Neuronal stem cell (in vitro differentiated cells): ENCODE measurements around the gene KIAA2012.

Experiments
- DNase-seq: peaks from one replicate; pipeline ENCODE4 v3.0.0-alpha.2; 2013; ENCODE audit warnings: low spot score
- H2AFZ ChIP-seq: one replicate; pipeline ENCODE4 v1.6.1; 2013; ENCODE audit warnings: mild to moderate bottlenecking, low read length, inconsistent platforms
- H2AK5ac ChIP-seq: 2 replicates; pipeline ENCODE4 v1.6.1; 2013; ENCODE audit warnings: low read depth, mild to moderate bottlenecking, inconsistent platforms, low read length, moderate library complexity, mixed read lengths
- H2BK120ac ChIP-seq: 2 replicates; pipeline ENCODE4 v1.6.1; 2013; ENCODE audit warnings: low read depth, mild to moderate bottlenecking, inconsistent platforms, low read length, moderate library complexity, mixed read lengths
- H2BK12ac ChIP-seq: one replicate; pipeline ENCODE4 v1.6.1; 2013; ENCODE audit warnings: low read length, inconsistent platforms
- H2BK15ac ChIP-seq: 2 replicates; pipeline ENCODE4 v1.6.1; 2013; ENCODE audit warnings: mild to moderate bottlenecking, low read length, inconsistent platforms, mixed read lengths
- H2BK5ac ChIP-seq: one replicate; pipeline ENCODE4 v1.6.1; 2013; ENCODE audit warnings: inconsistent platforms, mild to moderate bottlenecking, low read length, moderate library complexity
- H3K14ac ChIP-seq: one replicate; pipeline ENCODE4 v1.6.1; 2013; ENCODE audit warnings: low read length, inconsistent platforms
- H3K18ac ChIP-seq: 2 replicates; pipeline ENCODE4 v1.6.1; 2013; ENCODE audit warnings: low read length, inconsistent platforms
- H3K23ac ChIP-seq: 2 replicates; pipeline ENCODE4 v1.6.1; 2013; ENCODE audit warnings: low read depth, mild to moderate bottlenecking, mixed read lengths, low read length, inconsistent platforms; ENCODE audit not compliant: poor library complexity
- H3K27ac ChIP-seq: replicated peaks from 3 replicates; pipeline ENCODE4 v1.5.1; 2013; ENCODE audit warnings: low read length, inconsistent platforms
- H3K27me3 ChIP-seq, 3 experiments: 2 replicates each; pipeline ENCODE4 v1.6.1; 2013; ENCODE audit warnings: low read length in 3 of 3, mild to moderate bottlenecking in 2 of 3, inconsistent platforms in 1 of 3, low read depth in 1 of 3, mixed read lengths in 1 of 3, moderate library complexity in 1 of 3; ENCODE audit not compliant: control insufficient read depth in 3 of 3, insufficient read depth in 3 of 3
- H3K36me3 ChIP-seq, 2 donors: replicated peaks in 1 of 2; 2 replicates each; pipeline ENCODE4 v1.6.1; 2013; ENCODE audit warnings: low read length in 2 of 2; ENCODE audit not compliant: control insufficient read depth in 2 of 2, insufficient read depth in 2 of 2
- H3K4ac ChIP-seq: 2 replicates; pipeline ENCODE4 v1.6.1; 2013; ENCODE audit warnings: inconsistent platforms, mild to moderate bottlenecking, low read length, moderate library complexity
- H3K4me1 ChIP-seq, 2 donors: 1 replicate in 1 of 2; 2 replicates in 1 of 2; pipeline ENCODE4 v1.6.1; 2013; ENCODE audit warnings: low read length in 2 of 2, low read depth in 1 of 2; ENCODE audit not compliant: control insufficient read depth in 2 of 2, insufficient read depth in 1 of 2
- H3K4me2 ChIP-seq: one replicate; pipeline ENCODE4 v1.6.1; 2013; ENCODE audit warnings: mild to moderate bottlenecking, low read length, inconsistent platforms; ENCODE audit not compliant: insufficient read depth, poor library complexity, severe bottlenecking
- H3K4me3 ChIP-seq, 2 donors: 2 replicates each; pipeline ENCODE4 v1.5.1; 2013; ENCODE audit warnings: low read length in 2 of 2, mild to moderate bottlenecking in 2 of 2, inconsistent platforms in 1 of 2, moderate library complexity in 1 of 2
- H3K79me1 ChIP-seq: one replicate; pipeline ENCODE4 v1.6.1; 2013; ENCODE audit warnings: low read depth, mild to moderate bottlenecking, inconsistent platforms, low read length, moderate library complexity
- H3K9ac ChIP-seq: one replicate; pipeline ENCODE4 v1.6.1; 2013; ENCODE audit warnings: mild to moderate bottlenecking, low read depth, low read length, inconsistent platforms; ENCODE audit not compliant: poor library complexity
- H3K9me3 ChIP-seq, 2 donors: replicated peaks in 1 of 2; 2 replicates each; pipeline versions ENCODE3 to v1.6.1; 2013; ENCODE audit warnings: low read length in 2 of 2, mild to moderate bottlenecking in 2 of 2, inconsistent platforms in 1 of 2, low read depth in 1 of 2, mixed read lengths in 1 of 2, moderate library complexity in 1 of 2; ENCODE audit not compliant: control insufficient read depth in 2 of 2, insufficient read depth in 1 of 2
- H4K8ac ChIP-seq: one replicate; pipeline ENCODE4 v1.6.1; 2013; ENCODE audit warnings: low read depth, mild to moderate bottlenecking, inconsistent platforms, low read length, moderate library complexity
- H4K91ac ChIP-seq: one replicate; pipeline ENCODE4 v1.6.1; 2013; ENCODE audit warnings: low read length, low read depth, mild to moderate bottlenecking, inconsistent platforms; ENCODE audit not compliant: poor library complexity
- WGBS, 2 donors: extraction: QIAGEN DNeasy Blood & Tissue Kit; methylation state at CpG; one replicate each; pipeline ENCODE4 v1.1.7; 2013; ENCODE audit warnings: missing lambda C conversion rate in 2 of 2, mixed read lengths in 1 of 2; ENCODE audit not compliant: insufficient read length in 2 of 2, insufficient replicate concordance in 1 of 2; ENCODE audit errors: extremely low coverage in 2 of 2; 5-methylcytosine and 5-hydroxymethylcytosine counted together

Gene KIAA2012

DNA sequence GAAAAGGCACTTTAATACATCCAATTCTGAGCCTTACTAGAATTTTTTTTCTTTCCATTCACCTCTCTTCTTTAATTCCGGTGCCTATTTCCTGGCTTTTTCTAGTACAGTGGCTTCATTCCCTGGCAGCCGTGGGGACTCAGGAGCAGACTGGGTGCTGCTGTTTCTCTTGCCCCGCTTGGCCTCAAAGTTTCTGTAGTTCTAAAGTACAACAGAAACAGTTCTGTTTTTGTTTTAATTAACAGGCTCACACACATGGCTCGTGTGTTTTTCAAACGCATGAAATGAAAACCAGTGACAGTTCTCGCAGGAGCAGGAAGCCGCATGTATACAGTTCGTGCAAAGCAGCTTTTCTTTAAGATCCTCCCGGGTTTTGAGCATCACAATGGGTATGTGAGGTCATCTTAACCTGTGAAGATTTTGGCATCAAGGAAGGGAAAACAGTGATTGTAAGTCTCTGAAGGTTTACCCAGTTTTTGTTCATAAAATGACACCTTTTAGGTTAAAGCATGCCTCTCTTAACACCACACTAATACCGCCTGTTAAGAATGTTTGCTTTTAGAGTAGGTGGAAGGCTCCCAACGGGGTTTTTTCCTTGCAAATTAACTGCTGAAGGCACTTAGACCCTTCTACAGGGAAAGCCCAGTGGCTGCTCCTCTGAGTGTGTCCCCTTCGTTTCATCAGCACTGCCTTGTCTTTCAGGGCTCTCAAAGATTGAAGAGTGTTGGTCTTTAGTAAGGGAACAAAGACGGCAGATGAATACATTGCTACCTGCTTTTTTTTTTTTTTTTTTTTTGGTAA is 33.6 kb upstream of the KIAA2012 start:
- no CpG with 5 or more reads among the region's 13 CpGs for WGBS, 2 donors
- no peak overlapping the region for H3K4me3 ChIP-seq

DNA sequence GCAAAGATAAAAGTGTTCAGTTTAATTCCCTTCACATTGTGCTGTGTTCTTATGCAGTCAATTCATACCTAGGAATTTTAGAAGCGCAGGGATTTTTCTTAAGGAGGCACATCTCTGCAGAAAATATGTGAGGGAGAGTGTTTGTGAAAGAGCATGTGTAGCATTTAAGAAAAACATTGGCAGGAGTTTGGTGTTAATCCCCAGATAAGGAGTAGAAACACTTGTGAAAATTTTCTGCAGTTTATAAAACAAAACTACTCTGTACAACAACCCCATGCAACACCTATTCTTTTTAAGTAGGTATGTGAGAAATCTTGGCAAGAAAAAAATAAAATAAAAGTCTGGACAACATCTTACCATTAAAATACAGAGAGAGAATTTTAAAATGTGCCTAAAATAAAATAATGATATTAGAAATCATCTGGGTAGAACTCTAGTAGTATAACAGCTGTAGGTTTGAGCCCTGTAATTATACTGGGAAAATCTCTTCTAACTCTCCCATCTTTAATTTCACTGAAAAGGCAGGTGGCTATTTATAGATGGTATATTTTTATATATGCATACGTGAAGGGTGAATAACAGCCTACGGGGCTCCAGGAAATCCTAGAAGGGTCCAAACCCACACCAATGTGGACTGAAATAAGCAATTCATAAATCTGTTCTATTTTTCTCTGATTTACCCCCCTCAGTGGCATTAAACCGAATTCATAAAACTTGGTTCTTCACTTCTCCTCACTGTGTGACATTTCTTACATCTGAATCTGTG is 32.8 kb upstream of the KIAA2012 start:
- H4K91ac ChIP-seq = no peak overlapping the region
- no peak overlapping the region for H2BK15ac ChIP-seq
- peaks cover 0 to 33% of the 10 kb centered on the region in 2 donors for H3K9me3 ChIP-seq
- H3K4me1 ChIP-seq = peaks cover 10 to 26% of the 10 kb centered on the region in 2 donors
- H3K79me1 ChIP-seq = peaks cover 7% of the 10 kb centered on the region
- no peak for DNase-seq
- no peak overlapping the region for H2AK5ac ChIP-seq
- H2BK5ac ChIP-seq = no peak overlapping the region
- WGBS, 2 donors = no CpG with 5 or more reads among the region's 4 CpGs
- H3K4ac ChIP-seq = no peak overlapping the region
- no peaks in the 10 kb centered on the region for H3K27me3 ChIP-seq
- no peak overlapping the region for H3K9ac ChIP-seq
- no peak overlapping the region for H3K4me3 ChIP-seq
- no peak overlapping the region for H4K8ac ChIP-seq
- no peak overlapping the region for H3K27ac ChIP-seq
- H2BK12ac ChIP-seq = no peak overlapping the region
- H2BK120ac ChIP-seq = no peak overlapping the region
- peaks cover 4 to 37% of the 10 kb centered on the region in 2 donors for H3K36me3 ChIP-seq
- no peak overlapping the region for H2AFZ ChIP-seq
- no peak overlapping the region for H3K14ac ChIP-seq
- no peak overlapping the region for H3K23ac ChIP-seq
- no peak overlapping the region for H3K18ac ChIP-seq
- H3K4me2 ChIP-seq = no peak overlapping the region

More for the DNA sequence above, 33.6 kb upstream of the KIAA2012 start:
- Histone ChIP-seq H2AK5ac (no peak overlapping the region), H3K4me1 (peaks cover 10 to 20% of the 10 kb centered on the region in 2 donors), H3K27me3 (no peaks in the 10 kb centered on the region), H2BK120ac (no peak overlapping the region), H2BK15ac (no peak overlapping the region), H3K4ac (no peak overlapping the region), H3K18ac (no peak overlapping the region), H3K9ac (no peak overlapping the region), H4K91ac (no peak overlapping the region), H2BK5ac (no peak overlapping the region), H4K8ac (no peak overlapping the region), H3K14ac (no peak overlapping the region), H3K23ac (no peak overlapping the region), H2BK12ac (no peak overlapping the region), H2AFZ (no peak overlapping the region), H3K27ac (peak overlapping the region; percentile 12), H3K79me1 (peaks cover 7% of the 10 kb centered on the region), H3K36me3 (peaks cover 4 to 41% of the 10 kb centered on the region in 2 donors), H3K4me2 (peak overlapping the region; percentile 55), H3K9me3 (peaks cover 0 to 33% of the 10 kb centered on the region in 2 donors)
- no peak for DNase-seq

DNA sequence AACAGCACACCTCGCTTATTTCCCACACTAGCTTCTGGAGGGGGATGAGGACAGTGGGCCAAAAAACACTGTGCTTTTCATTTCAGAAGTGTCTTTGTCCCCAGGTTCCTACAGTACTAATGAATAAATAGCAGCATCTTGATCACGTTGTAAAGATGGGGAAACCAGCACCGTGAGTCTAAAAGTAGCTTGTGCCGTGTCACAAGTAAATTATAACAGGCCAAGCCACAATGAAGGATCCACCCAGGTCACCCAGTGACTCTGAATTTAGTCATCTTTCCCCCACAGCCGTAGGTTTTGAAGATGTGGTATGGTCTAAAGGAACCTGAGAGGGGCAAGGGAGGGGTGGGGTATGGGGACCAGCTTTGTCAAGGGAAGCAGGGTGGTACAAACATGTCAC is 30.6 kb upstream of the KIAA2012 start:
- H3K27me3 ChIP-seq = no peaks in the 10 kb centered on the region
- no peak overlapping the region for H2AK5ac ChIP-seq
- no peak overlapping the region for H4K8ac ChIP-seq
- no peak for DNase-seq
- H3K23ac ChIP-seq = no peak overlapping the region
- no peak overlapping the region for H3K4me2 ChIP-seq
- WGBS, 2 donors = no CpG with 5 or more reads among the region's 5 CpGs
- no peak overlapping the region for H3K18ac ChIP-seq
- no peak overlapping the region for H2BK5ac ChIP-seq
- no peak overlapping the region for H3K9ac ChIP-seq
- H3K9me3 ChIP-seq = peaks cover 0 to 23% of the 10 kb centered on the region in 2 donors
- H2BK12ac ChIP-seq = no peak overlapping the region
- no peak overlapping the region for H3K27ac ChIP-seq
- H3K14ac ChIP-seq = no peak overlapping the region
- no peak overlapping the region for H2BK120ac ChIP-seq
- no peak overlapping the region for H3K4me3 ChIP-seq
- H4K91ac ChIP-seq = no peak overlapping the region
- no peak overlapping the region for H3K4ac ChIP-seq
- H3K36me3 ChIP-seq = peaks cover 0 to 25% of the 10 kb centered on the region in 2 donors
- peaks cover 15 to 19% of the 10 kb centered on the region in 2 donors for H3K4me1 ChIP-seq
- no peak overlapping the region for H2BK15ac ChIP-seq
- H3K79me1 ChIP-seq = no peaks in the 10 kb centered on the region
- H2AFZ ChIP-seq = no peak overlapping the region

DNA sequence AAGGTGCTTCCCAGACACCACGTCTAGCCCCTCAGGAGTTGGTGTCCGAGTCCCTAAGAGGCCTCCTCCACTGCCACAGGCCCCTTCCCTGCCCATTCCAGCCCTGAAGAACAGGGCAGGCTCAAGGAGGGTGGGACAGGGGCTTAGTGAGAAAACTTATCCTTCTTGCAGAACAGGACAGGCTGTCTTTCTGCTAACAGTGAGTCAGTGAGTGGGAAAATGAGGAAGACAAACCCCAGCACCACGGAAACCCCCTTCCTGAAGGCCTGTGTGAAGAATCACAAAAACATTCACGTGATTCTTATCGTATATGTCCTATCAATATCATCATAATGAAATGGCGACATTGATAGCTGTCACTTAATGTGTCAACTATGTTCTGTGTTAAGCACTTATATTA is 29.6 kb upstream of the KIAA2012 start:
- Histone ChIP-seq H3K4me1 (peaks cover 15% of the 10 kb centered on the region in 2 donors), H3K14ac (no peak overlapping the region), H4K8ac (no peak overlapping the region), H3K27me3 (no peaks in the 10 kb centered on the region), H3K4me2 (no peak overlapping the region), H4K91ac (no peak overlapping the region), H3K27ac (no peak overlapping the region), H3K23ac (no peak overlapping the region), H3K9ac (no peak overlapping the region), H3K4ac (no peak overlapping the region), H2BK15ac (no peak overlapping the region), H2AK5ac (no peak overlapping the region), H2AFZ (no peak overlapping the region), H3K36me3 (peaks cover 0 to 15% of the 10 kb centered on the region in 2 donors), H2BK120ac (no peak overlapping the region), H3K79me1 (no peaks in the 10 kb centered on the region), H3K18ac (peak overlapping the region; percentile 73), H2BK12ac (no peak overlapping the region), H3K9me3 (peaks cover 0 to 12% of the 10 kb centered on the region in 2 donors), H3K4me3 (no peak overlapping the region), H2BK5ac (no peak overlapping the region)
- no CpG with 5 or more reads among the region's 6 CpGs for WGBS, 2 donors
- DNase-seq = no peak
